DND-41 (cell line): ENCODE data around the gene MBNL2.

ENCODE experiments used
- ATAC-seq: fragments of 200-7000 bp; cut with Tn5 transposase; 3 replicates; pipeline ENCODE4 v1.9.1; 2021; ENCODE audit warnings: low read depth; ENCODE audit not compliant: insufficient read depth
- DNase-seq: peaks from one replicate; pipeline ENCODE4 v3.0.0-alpha.2; 2020
- H2AFZ ChIP-seq: 2 replicates; pipeline ENCODE4 v1.6.0; 2012; ENCODE audit warnings: low read depth, low read length
- H3K27ac ChIP-seq: 2 replicates; pipeline ENCODE4 v1.5.1; 2012; ENCODE audit warnings: low read length, inconsistent platforms
- H3K27me3 ChIP-seq: fragments of 200-600 bp; sonication (generic); 2 replicates; pipeline ENCODE4 v1.6.0; 2012; ENCODE audit warnings: low read length, mild to moderate bottlenecking, inconsistent platforms; ENCODE audit not compliant: insufficient read depth, poor library complexity
- H3K36me3 ChIP-seq: 2 replicates; pipeline ENCODE4 v1.5.1; 2012; ENCODE audit warnings: low read length, inconsistent platforms; ENCODE audit not compliant: insufficient read depth
- H3K4me1 ChIP-seq: 2 replicates; pipeline ENCODE4 v1.5.1; 2012; ENCODE audit warnings: mild to moderate bottlenecking, low read length; ENCODE audit not compliant: insufficient read depth
- H3K4me2 ChIP-seq: 2 replicates; pipeline ENCODE4 v1.6.0; 2012; ENCODE audit warnings: mild to moderate bottlenecking, moderate library complexity, low read length, inconsistent platforms; ENCODE audit not compliant: insufficient read depth
- H3K4me3 ChIP-seq, 2 experiments: fragments of 200-600 bp in 1 of 2; shearing (Covaris generic) in 1 of 2; 2 replicates each; pipeline ENCODE4 v1.5.1; 2012 to 2016; ENCODE audit warnings: inconsistent platforms in 2 of 2, low read length in 2 of 2, mild to moderate bottlenecking in 2 of 2, low read depth in 1 of 2, moderate library complexity in 1 of 2
- H3K79me2 ChIP-seq: 2 replicates; pipeline ENCODE4 v1.6.0; 2012; ENCODE audit warnings: low read length, inconsistent platforms; ENCODE audit not compliant: insufficient read depth
- H3K9ac ChIP-seq: 2 replicates; pipeline ENCODE4 v1.6.0; 2012; ENCODE audit warnings: low read depth, mild to moderate bottlenecking, inconsistent platforms, low read length, moderate library complexity
- H3K9me3 ChIP-seq: 2 replicates; pipeline ENCODE4 v1.5.1; 2012; ENCODE audit warnings: low read length, moderate library complexity, mild to moderate bottlenecking, inconsistent platforms; ENCODE audit not compliant: insufficient read depth, severe bottlenecking
- H4K20me1 ChIP-seq: 2 replicates; pipeline ENCODE4 v1.6.0; 2012; ENCODE audit warnings: low read length; ENCODE audit not compliant: insufficient read depth
- CTCF ChIP-seq: IDR thresholded peaks from 2 replicates; pipeline ENCODE4 v1.5.1; 2012; ENCODE audit warnings: borderline replicate concordance, low read length, moderate library complexity, mild to moderate bottlenecking; ENCODE audit not compliant: poor library complexity, severe bottlenecking; ENCODE audit errors: extremely low read depth
- EZH2 ChIP-seq: IDR thresholded peaks from 3 replicates; pipeline ENCODE4 v1.6.1; 2012; ENCODE audit warnings: borderline replicate concordance, low read depth, mild to moderate bottlenecking, moderate library complexity, low read length, inconsistent platforms; ENCODE audit not compliant: severe bottlenecking

MBNL2 gene

DNA sequence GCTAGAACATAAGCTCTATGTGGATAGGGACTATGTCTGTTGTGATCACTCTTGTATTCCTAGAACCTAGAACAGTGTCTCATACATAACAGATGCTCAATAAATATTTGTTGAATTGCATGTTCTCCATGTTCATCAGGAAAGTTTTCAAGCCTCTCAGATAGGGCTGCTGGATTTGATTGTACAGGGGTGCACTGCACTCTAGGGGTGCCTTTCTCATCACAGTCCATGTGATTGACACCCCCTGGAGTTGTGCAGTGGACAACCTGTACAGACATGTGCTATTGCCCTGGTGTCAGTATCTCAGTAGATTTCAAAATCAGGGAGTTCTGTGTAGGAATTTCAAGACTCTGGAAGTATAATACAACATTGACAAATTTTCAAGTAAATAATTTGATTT is 58.9 kb downstream of the MBNL2 start:
- Histone ChIP-seq H3K4me3 (no peak overlapping the region), H3K36me3 (no peaks in the 10 kb centered on the region), H3K27ac (no peak overlapping the region)

GRCh38 chr13:97282705-97283104 is 60.6 kb downstream of the MBNL2 start:
- no peak for DNase-seq
- H2AFZ ChIP-seq = no peak overlapping the region
- no peak overlapping the region for H3K4me2 ChIP-seq
- H3K79me2 ChIP-seq = no peaks in the 10 kb centered on the region
- no peak overlapping the region for H3K9ac ChIP-seq
- no peaks in the 10 kb centered on the region for H3K4me1 ChIP-seq
- H3K9me3 ChIP-seq = no peaks in the 10 kb centered on the region
- no peaks in the 10 kb centered on the region for H3K36me3 ChIP-seq
- H3K27me3 ChIP-seq = no peaks in the 10 kb centered on the region
- no peak for ATAC-seq
- no peak overlapping the region for H3K27ac ChIP-seq
- TF ChIP-seq CTCF (no peak), EZH2 (no peak)
- H4K20me1 ChIP-seq = peaks cover 2% of the 10 kb centered on the region; the same call in 1 of the 2 replicates
- H3K4me3 ChIP-seq = no peak overlapping the region

More for the DNA sequence above, 58.9 kb downstream of the MBNL2 start:
- Histone ChIP-seq H3K9ac (no peak overlapping the region), H3K4me1 (no peaks in the 10 kb centered on the region), H3K9me3 (no peaks in the 10 kb centered on the region), H3K4me2 (no peak overlapping the region), H4K20me1 (peaks cover 2% of the 10 kb centered on the region; the same call in 1 of the 2 replicates), H3K27me3 (no peaks in the 10 kb centered on the region), H3K79me2 (no peaks in the 10 kb centered on the region), H2AFZ (no peak overlapping the region)
- no peak for TF ChIP-seq EZH2
- no peak for TF ChIP-seq CTCF
- ATAC-seq (no peak), DNase-seq (no peak)

GRCh38 chr13:97283888-97284287 is 61.8 kb downstream of the MBNL2 start:
- no peak for TF ChIP-seq EZH2
- TF ChIP-seq CTCF = no peak
- Histone ChIP-seq H4K20me1 (peaks cover 2% of the 10 kb centered on the region; the same call in 1 of the 2 replicates), H3K9ac (no peak overlapping the region), H3K4me2 (no peak overlapping the region), H3K27me3 (no peaks in the 10 kb centered on the region), H3K36me3 (no peaks in the 10 kb centered on the region), H3K4me1 (no peaks in the 10 kb centered on the region), H3K79me2 (no peaks in the 10 kb centered on the region), H3K4me3 (no peak overlapping the region), H3K9me3 (no peaks in the 10 kb centered on the region), H3K27ac (no peak overlapping the region), H2AFZ (no peak overlapping the region)
- DNase-seq (no peak), ATAC-seq (no peak)

GRCh38 chr13:97284558-97284957 is 62.4 kb downstream of the MBNL2 start:
- Histone ChIP-seq H3K9me3 (no peaks in the 10 kb centered on the region), H3K4me2 (no peak overlapping the region), H3K36me3 (no peaks in the 10 kb centered on the region), H4K20me1 (peaks cover 2% of the 10 kb centered on the region; the same call in 1 of the 2 replicates), H3K4me3 (no peak overlapping the region), H3K4me1 (no peaks in the 10 kb centered on the region), H3K79me2 (no peaks in the 10 kb centered on the region), H2AFZ (no peak overlapping the region), H3K27ac (no peak overlapping the region), H3K9ac (no peak overlapping the region), H3K27me3 (no peaks in the 10 kb centered on the region)
- no peak for DNase-seq
- TF ChIP-seq EZH2 = no peak
- no peak for TF ChIP-seq CTCF
- no peak for ATAC-seq
